HG03175 (cell line): ENCODE results near the gene SUCNR1.
"Not testable (repeated sequence)": the region's sequence is repeated elsewhere in the genome, so short reads cannot be mapped to it uniquely, and the experiment has no call there.

Experiments
- ATAC-seq: cut with Tn5 transposase; IDR thresholded peaks from one replicate; pipeline ENCODE4 v1.9.1; 2021; ENCODE audit warnings: mild to moderate bottlenecking, moderate library complexity; ENCODE audit not compliant: unreplicated experiment

Gene SUCNR1, protein sequence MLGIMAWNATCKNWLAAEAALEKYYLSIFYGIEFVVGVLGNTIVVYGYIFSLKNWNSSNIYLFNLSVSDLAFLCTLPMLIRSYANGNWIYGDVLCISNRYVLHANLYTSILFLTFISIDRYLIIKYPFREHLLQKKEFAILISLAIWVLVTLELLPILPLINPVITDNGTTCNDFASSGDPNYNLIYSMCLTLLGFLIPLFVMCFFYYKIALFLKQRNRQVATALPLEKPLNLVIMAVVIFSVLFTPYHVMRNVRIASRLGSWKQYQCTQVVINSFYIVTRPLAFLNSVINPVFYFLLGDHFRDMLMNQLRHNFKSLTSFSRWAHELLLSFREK

DNA sequence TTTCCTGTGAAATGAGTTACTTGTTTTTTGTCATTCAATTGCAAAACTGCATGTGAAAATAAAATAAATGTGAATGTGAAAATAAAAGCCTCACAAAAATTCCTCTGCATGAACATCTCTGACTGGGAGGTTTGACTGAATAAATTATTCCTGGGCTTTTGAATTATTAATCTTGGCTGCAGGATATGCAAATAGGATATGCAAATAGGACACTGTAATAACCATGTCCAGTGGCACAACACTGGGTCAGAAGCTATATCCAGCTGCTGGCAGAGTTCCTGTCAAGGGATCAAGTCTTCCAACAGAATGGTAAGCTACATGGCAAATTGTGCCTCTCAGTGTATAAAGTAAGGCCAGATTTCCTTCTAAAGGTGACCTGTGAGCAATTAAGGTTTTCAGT, at the start of gene SUCNR1:
TSS of gene SUCNR1 (plus strand) at position 246 of the 400 bp plus-strand sequence. CDS start 6,250 bp downstream, outside the sequence.
- no peak for ATAC-seq

DNA sequence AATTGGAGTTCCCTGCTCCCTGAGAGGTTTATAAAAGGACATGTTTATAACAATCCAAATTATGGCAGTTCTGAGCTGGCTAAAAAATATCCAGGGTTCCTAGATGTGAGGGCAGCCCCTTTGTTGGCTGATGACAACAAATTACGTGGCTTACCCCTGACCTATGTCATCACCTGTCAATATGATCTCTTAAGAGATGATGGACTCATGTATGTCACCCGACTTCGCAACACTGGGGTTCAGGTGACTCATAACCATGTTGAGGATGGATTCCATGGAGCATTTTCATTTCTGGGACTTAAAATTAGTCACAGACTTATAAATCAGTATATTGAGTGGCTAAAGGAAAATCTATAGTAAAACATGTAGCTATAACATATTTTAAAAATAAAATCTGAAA, 45.6 kb upstream of the SUCNR1 start:
- ATAC-seq, result no peak

DNA sequence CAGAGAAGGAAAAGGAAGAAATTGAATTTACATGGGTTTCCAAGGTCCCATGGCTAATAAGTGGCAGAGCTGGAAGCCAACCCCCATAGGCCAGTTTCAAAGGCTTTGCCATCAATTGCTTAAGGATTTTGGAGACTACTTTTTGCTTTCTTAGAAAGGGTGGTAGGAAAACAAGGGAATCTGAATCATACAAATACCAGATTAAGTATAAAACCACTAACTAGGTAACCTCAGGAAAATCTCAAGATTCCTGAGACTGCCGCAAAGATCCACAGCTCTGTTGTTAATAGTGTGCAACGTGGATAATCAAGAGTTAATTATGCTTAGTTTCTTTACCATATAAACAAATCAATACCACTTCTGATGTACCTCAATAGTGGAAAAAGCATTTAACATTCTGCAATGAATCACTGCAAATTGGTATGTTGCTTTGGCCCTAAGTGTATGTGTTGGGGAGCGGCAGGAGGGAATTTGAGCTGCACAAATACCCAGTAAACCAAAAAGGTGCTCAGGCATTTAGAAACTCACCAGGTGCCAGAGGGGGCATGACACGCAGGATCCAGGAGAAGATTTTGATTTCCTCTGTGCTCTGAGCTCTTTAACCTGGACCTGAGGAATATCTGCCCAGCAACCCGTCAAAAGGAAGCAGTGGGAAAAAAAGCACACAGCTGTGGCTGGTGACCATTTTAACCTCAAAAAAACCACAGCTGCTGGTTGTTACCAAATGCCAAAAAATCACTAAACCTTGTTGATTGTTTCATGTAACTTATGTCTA, 37.5 kb upstream of the SUCNR1 start:
- no peak for ATAC-seq

DNA sequence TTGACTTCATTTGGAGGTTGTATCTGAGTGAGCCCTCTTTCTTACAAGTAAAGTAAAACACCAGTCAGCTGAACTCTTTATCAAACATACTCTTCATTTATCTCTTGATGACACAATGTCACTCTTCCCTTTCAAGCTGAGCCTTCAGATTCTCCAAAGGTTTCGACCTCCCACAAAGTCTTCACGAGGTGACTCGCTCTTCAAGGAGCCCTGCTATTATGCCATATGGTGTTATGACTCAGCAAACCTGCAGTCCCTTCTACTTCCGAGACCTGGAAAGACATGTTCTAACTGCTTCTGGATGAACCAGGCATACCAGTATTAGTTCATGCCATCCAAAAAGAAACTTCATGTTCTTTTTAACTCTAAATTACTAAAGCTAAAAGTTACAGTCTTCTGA, 36.4 kb upstream of the SUCNR1 start:
- no peak for ATAC-seq

DNA sequence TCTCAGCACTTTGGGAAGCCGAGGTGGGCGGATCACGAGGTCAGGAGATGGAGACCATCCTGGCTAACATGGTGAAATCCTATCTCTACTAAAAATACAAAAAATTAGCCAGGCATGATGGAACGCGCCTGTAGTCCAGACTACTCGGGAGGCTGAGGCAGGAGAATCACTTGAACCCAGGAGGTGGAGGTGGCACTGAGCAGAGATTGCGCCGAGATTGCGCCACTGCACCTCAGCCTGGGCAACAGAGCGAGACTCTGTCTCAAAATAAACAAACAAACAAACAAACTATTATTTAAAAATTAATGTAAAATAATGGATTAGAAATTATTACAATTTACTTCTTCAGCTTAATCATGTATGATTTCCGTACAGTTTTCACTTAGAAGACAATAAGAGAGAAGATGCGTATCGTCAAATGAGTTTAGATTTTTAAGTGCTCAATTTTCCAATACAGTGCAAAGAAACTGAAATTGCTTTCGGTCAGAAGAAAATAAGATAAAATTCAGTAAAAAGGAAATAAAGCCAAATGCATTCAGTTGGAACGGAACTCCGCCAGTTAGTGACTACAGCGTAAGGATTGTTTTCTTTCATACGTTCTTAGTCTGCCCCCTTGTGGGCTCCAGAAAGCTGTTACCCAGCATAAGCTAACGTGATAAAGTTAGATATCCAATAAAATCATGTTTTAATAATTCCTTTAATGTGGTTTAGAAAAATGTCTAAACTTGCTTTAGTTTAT, 34.7 kb upstream of the SUCNR1 start:
- ATAC-seq, result peak; percentile 74

DNA sequence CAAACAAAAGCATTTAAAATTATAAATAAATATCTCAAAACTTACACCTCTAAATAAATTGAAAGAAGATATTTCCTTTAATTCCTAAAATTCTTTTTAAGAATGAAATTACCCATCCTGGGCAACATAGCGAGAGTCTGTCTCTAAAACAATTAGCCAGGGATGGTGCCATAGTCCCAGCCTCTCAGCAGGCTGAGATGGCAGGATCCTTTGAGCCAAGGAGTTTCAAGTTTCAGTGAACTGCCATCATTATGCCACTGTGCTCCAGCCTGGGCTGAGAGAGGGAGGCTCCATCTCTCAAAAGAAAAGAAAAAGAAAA, 34.2 kb upstream of the SUCNR1 start:
- ATAC-seq, result no peak

DNA sequence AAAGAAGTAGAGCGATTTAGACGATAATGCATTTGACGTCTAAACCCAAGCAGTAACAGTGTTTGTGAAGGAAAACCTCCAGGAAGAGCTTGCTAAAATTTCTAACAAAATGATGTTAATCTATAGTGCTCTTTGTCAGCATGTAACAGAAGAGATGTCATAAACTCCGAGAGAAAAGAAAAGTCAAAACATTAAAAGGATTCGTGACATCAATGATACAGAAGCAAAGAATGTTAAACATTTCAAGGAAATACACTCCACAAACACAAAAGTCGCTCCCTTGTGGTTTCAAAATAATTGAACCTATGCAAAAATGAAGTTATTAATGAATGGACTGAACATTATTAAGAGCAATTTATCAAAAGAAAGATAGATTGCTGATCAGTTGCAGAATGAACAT, 31.6 kb upstream of the SUCNR1 start:
- ATAC-seq, result no peak

DNA sequence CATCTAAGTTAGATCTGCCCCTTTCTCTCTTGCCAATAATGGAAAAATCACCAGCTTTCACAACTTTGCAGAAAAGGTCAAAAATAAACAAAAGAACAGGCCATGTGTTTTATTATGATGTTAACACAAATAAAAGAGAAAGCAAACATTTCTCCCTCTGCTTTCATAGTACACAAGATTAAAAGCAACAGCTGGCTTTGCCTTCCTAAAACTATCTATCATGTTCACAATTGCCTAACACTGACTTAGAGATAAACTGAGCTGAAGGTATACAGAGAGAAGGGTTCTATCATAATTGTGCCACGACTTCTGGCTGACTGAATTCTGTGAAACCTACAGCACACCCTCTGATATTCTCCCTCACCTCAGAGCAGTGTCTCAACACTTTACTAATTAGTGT, 30.2 kb upstream of the SUCNR1 start:
- no peak for ATAC-seq

DNA sequence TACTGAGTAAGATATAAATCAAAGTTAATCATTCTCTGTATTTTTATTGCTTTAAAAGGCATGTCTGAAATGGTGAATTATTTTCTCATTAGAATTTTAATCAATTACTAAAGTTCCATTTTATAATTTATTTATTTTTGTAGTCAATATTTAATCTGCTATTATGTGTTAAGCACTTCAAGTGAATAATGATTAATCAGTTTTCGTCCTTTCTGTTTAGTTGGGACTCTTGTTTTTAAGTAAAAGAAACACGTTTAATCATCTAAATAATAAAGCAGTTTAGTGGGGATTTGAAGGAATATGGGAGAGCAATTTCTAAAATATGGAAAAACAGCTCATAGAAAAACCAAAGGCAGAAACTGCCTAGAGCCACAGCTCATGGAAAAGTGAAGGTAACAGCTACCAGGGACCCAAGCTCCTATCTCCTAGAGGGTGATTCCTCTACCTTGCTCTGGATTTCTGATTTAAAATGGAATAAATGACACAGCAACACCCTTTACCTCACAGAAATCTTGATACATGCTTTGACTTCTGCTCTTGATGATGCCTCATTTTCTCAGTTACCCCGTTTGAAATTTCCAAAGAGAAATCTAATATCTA, 28.0 kb upstream of the SUCNR1 start:
- ATAC-seq, result no peak

DNA sequence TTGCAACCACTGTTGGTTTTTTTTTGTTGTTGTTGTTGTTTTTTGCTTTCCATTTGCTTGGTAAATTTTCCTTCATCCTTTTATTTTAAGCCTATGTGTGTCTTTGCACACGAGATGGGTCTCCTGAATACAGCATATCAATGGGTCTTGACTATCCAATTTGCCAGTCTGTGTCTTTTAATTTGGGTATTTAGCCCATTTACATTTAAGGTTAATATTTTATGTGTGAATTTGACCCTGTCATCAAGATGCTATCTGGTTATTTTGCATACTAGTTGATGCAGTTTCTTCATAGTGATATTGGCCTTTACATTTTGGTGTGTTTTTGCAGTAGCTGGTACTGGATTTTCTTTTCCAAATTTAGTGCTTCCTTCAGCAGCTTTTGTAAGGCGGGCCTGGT, 23.4 kb upstream of the SUCNR1 start:
- not testable (repeated sequence) for ATAC-seq

DNA sequence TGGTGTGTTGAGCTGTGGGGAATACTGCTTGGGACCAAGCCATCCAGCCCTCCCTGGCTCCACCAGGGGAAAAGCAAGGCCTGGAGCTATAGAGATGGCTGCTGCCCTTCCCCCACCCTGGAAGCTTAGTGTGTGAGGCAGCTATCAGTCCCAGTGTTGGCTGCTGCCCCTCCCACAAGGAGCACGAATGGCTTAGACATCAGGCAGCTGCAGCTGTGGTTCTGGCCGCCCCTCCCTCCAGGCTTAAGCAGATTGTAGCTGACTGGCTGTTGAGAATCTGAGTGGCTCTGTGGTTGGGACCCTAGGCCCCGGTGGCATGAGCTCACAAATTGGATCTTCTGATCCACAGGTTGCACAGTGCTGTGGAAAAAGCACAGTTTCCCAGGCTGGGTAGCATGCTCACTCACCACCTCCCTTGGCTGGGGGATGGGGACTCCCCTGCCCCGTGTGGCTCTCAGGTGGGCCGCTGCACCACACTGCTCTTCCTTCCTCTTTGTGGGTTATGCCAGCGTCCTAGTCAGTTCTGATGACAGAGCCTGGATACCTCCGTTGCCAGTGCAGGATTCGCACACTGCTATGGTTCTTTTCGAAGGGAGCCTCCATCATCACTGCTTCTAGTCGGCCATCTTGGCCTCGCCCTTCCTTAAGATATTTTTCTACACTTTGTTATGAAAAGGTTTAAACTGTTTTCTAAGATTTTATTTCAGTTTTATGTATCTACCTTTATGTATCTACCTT, 21.2 kb upstream of the SUCNR1 start:
- no peak for ATAC-seq

DNA sequence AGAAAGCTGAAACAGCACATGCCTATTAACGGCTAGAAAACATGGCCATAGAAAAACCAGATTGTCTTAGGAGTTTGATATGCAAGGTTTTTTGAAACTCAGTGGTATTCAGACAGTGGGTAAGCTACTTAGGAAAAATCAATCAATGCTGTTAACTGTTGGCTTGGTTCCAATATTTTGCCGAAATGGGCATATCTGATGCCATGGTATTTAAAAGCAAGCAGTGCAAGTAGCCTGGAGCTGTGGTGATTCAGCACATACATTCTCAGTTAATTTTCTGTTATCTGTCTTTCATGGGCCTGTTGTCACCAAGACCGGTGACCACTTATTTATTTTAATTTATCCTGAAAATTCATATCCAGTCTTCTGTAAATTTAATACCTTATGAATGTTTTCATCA, 17.3 kb upstream of the SUCNR1 start:
- no peak for ATAC-seq

DNA sequence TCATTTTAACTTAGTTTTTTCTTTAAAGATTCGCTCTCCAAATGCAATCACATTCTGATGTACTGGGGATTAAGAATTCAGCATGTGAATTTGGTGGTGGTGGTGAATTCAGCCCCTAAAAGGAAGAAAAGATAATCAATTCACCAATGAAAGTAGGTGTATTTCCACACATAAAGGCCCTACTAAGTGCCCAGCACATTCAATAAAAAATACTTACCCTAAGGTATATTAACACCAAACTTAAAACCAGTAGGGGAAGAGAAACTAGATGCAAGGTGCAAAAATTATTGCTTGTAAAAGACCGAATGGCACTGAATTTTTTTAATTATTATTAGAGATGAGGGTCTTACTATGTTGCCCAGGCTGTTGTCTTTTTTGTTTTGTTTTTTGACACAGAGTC, 16.8 kb upstream of the SUCNR1 start:
- no peak for ATAC-seq

DNA sequence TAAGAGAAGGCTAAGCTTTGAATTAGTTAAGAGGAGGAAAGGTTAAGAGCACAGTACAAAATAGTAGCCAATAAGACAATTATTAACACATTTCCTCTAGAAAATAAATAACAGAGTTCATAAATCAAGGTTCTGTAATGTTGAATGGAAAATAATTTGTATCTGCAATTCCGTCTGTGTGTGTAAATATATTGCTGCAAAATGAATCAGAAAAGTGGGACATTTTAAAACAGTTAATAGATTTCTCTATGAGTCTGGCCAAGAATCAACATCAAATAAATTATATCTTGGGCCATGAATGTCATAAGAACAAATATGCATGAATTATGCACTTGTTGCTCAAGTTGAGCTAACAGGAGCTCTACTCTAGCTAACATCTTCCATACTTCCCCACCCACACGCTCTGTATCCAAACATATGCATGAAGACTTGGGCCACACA, 14.2 kb upstream of the SUCNR1 start:
- ATAC-seq, result no peak

DNA sequence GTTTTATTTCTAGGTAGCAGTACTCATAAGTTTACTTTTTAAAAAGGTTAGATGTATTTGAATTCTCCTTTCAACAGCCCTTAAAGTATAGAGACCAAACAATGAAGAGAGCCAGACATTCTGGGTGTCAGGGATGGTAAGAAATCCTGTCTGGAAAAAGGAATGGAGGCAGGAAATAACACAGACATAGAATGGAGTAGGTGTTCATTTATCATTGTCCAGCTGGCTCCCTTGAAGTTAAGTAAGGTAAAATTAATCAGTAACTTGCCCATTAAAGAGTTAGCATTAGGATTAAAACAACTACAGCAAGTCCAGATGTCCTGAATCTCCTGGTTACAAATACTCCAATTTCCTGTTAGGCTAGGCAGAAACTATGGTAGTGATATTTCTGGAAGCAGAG, 13.5 kb upstream of the SUCNR1 start:
- ATAC-seq, result no peak

DNA sequence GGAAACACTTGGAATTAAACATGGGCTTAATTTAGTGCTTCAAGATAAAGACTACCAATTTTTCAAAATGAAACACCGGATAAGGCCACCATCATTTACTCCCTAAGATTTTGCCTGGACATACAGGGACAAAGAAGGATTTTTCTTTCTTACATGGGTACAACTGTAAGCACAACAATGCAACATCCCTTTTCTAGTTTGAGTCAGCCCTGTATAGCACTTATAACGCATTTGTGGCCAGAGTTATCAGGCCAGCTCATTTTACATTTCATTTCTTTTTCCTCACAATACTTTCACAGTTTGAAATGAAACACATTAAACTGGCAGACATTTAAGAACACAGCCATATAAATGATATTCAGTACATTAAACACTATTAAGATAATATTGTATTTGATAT, 9.8 kb upstream of the SUCNR1 start:
- no peak for ATAC-seq

DNA sequence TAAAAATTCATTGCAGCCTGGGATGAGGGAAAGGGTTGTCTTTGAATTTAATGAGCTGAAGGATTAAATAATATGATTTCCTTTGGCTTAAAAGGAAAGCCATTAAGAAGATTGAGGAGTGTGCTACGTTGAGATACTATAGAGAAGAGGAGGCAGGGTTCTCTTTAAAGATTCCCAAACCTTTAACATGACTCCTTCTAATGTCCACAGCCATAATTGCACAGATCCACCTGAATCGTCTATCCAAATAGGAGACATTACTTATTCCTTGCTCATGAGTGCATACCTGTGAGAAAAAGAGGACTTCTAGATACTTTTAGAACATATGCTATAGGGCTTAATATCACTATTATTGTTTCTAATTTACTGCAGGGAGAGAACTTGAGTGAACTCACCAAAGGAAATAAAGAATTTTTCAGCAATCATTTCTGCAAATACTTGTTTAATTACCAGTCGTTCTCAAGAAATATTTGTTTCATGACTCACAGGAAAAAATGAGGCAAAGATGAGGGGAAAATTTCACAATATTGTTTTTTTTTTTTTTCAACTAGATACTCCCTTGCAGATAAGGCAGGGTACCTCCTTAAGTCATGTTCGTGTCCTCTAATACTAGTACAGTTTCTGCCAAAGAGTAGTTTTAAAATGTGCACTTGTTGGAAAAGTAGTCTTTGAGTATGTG, 8.9 kb upstream of the SUCNR1 start:
- ATAC-seq, result no peak

DNA sequence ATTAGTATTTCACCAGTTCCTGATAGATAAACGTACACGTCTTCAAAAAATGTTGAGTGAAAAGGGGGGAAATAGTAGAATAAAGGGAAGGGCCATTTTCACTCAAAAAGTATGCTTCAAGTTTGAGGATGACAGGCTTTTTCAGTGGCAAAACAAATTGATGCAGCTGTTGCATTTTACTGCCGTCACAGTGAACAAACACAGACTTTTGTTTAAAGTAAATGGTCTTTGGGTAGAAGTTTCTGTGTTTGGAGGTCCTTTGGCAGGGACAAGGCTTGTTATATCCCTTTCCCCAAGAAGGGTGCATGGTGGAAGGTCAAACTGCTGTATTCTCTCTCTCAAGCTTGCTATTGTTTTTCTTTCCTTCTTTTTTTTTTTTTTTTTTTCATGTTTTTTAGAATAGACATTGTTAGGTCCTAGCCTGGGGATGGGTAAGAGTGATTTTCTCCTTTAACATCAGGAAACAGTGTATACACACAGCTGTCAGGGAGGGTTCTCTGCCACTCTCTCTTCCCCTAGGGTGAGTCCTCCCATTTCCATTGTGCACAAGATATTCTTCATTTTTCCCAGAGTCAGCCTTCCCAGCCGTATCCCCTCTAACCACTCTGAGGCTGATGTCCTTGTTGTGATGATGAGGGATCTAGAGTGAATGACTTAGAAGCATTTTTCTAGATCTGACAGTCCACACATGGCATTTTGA, 6.6 kb upstream of the SUCNR1 start:
- ATAC-seq, result no peak

DNA sequence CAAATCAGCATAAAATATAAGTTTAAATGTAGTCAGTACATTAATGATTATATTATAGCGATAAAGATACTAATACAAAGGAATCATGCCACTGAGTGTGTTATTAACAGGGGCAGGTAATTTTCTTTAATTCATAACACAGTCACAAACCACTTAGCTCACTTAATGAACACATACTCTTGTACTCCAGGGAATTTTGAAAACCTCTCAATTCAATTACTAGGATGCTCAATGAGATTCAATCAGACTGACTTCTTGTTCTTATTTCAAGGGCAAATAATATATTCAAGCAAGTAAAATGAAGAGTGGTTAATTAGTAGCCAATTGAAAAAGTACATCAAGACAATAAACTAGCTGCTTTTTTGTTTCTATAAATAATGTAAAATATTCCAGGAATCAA, 5.8 kb upstream of the SUCNR1 start:
- no peak for ATAC-seq

DNA sequence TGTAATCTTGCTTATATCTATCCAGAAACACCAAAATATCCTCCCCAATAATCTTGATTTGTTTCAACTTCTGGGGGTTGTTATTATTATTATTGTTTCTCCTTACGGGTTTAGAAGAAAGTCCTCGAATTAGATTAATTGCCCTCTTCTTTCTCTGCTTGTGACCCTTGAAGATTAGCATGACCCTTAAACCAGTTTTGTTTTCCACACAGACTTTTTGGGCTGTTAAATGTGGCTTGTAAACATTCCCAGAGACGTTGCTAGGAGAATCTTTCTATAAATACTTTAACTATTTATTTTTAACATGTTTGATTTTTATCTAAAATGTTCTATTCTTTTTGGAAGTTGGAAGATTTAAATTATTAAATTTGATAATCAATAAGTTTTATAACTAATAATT, 4.3 kb upstream of the SUCNR1 start:
- no peak for ATAC-seq
